HG03558 (cell line): ENCODE data around the gene IGSF21.

Experiments used
- ATAC-seq: cut with Tn5 transposase; IDR thresholded peaks from one replicate; pipeline ENCODE4 v1.9.1; 2021; ENCODE audit warnings: moderate number of reproducible peaks; ENCODE audit not compliant: unreplicated experiment; ENCODE audit errors: extremely low read depth

The IGSF21 gene

GRCh38 chr1:18288722-18289121 is 181.1 kb downstream of the IGSF21 start:
- ATAC-seq: no peak

DNA sequence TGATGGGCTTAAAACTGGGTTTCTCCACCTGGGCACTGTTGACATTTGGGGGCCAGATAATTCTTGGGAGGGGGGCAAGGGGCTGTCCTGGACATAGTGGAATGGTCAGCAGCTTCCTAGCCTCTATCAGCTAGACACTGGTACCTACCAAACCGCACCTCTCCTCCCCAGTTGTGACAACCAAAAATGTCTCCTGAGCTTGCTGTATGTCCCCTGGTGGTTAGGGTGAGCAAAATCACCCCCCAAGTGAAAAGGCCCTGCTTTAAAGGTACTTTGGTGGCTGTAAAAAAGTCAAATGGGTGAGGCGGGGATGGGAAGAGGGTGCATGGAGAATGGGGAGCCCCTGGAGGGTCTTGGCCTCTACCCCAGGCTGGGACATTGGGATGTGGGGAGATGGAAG is 182.0 kb downstream of the IGSF21 start:
- ATAC-seq: no peak

DNA sequence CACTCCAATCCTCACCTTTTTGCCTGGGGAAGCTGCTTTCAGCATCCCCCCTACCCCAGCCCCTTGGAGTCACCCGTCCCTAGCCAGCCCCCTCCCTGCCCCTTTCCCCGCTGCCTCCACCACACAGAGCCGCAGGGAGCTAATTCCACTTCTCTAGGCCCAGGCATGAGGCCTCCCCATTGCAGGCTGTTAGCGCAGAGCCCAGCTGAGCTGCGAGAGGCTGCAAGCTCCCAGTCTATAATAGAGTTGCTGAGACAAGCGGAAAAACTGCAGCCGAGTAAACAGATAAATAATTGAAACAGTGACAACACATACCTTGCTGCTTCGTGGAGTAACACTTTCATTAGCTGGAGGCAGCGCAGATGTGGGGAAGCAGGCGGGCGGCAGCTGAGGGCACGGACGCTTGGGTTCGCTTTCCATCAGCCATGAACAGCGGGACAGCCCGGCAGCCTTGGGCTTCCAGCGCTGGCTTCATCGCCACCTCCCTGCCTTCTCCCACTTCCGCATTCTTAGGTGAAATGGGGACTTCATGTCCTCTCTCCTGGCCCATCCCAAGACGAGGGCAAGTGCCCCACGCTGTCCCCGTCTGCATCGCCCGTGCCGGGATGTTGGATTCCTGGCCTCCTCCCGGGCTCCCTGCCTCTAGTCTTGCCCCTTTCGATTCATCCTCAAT is 183.3 kb downstream of the IGSF21 start:
- no peak for ATAC-seq

DNA sequence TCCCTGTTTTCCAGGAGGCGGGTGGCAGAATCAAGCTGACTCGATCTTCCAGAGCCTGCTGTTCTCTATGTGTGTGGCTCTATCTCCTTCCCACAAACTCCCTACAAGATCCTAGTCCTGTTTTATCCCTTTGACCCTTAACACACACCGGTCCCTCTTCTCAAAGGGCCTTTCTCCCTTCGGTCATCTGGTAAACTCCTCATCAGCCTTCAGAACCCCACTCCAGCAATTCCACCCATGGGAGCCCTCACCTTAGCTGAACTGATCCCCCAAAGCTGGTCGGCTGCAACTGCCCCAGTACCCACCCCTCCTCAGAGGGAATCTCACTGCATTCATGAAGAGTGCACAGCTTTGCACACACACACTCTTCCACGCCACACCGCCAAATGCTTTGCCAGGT is 184.9 kb downstream of the IGSF21 start:
- no peak for ATAC-seq

DNA sequence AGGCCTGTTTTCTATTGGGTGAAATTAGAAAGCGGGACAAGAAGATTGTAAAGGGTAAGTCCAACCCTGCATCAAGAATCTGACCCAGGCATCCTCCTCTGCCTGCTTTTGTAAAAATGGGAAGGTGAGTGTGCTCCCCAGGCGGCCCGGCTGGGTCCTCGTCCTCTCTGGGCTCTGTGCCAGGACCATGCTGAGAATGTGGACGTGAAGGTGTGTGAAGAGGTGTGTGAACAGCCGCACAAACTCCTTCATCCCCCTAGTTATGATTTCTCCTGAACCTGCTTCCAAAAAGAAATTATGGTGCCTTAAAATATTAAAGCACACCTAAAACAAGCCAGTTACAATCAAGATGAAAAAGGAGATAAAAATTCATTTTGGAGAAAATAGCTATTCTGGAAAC is 185.7 kb downstream of the IGSF21 start:
- no peak for ATAC-seq

DNA sequence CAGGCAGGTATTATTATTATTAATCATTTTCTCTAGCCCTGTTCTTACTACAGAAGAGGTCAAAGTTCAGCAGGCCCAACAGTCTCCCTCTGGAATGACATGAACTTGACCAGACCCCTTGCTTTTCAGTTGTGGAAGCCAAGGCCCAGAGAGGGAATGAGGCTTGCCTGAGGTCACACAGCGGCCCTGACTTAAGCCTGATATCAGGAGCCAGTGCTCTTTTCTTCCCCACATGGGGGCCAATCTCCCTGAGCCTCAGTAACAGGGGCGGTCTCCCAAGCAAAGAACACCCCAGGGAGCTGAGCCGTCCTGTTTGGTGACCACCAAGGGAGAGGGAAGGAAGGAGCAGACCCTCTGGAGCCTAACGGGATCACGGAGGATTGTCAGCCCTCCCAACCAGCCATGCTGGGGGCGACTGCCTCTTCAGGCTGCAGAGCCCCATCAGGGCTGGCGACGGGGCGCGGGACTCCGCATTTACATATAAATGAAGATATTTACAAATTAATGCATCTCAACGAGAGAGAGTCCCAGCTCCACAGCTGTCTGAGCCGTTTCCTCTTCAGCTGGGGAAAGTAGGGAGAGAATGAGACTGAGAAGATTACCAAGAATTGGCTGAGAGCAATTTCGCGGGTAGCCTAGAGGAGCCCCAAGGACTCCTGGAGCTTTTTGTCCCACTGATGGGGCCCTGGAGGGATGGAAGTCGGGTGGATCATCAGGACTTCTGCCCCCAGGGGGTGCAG is 187.0 kb downstream of the IGSF21 start:
- ATAC-seq: no peak

GRCh38 chr1:18297896-18298648 is 190.5 kb downstream of the IGSF21 start:
- no peak for ATAC-seq

DNA sequence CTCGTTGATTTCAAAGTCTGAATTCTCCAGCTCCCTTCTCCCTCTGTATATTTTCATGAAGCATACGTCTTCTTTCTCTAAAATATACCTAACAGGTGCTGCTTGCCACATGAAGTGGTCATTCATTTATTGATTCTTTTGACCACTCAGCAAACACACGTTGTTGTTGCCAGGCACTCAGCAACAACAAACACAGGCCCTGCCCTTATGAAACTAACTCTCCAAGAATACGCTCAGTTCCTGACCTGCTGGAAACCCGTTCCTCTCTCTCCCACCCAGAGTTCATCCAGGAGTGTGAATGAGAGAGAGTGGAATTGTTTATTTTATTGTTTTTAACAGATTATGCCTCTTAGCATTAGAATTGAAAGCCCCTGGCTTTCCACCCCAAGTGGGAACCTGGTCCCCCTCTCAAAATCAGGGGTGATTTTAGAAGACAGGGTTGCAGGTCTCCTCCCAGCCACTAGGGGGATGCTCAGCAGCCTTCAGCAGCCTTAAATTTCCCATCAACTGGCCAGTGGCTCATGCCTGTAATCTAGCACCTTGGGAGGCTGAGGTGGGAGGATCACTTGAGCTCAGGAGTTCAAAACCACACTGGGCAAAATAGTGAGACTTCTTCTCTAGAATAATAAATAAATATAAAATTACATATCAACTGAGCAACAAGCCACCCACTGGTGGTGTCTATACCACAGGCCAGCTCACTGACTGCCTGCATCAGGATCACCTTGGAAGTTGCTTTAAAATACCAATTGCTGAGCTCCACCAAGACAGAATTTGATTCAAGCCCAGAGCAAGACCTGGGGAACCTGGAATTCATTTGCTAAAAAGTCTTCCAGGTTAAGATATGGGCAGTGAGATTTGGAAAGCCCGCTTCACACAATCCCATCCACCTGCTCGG is 192.1 kb downstream of the IGSF21 start:
- no peak for ATAC-seq

GRCh38 chr1:18300376-18300775 is 192.8 kb downstream of the IGSF21 start:
- ATAC-seq: no peak

DNA sequence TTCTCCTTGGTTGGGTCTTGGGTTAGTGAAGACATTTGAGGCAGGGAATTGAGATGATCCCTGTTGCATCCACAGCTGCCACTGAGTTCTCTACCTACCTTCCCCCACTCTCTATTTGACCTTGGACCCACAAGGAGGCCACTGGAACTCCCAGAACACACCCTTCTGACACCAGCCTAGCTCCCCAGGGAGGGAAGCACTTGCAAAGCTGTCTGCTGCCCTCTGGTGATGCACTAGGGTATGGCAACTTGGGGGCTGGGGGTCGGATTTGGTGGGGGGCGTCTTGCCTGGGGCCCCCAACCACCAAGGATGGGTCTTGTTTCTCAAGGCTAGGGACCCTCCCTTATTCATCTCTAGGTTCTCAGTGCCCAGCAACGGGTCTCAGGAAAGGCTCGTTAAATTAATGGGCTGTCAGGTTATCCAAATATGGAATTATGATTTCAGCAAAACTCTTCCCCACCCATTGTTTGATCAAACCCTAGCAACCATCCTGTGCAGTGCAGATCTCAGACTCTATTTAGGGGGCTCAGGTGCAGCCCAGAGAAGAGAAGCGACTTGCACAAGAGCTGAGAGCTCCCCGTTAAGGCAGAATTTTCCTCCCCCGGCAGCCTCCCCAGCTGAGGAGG is 195.3 kb downstream of the IGSF21 start:
- no peak for ATAC-seq

GRCh38 chr1:18304151-18304869 is 196.7 kb downstream of the IGSF21 start:
- ATAC-seq: no peak

- ATAC-seq: no peak
Observed at GRCh38 chr1:18305182-18305795, 197.7 kb downstream of the IGSF21 start.

GRCh38 chr1:18307329-18307898 is 199.8 kb downstream of the IGSF21 start:
- ATAC-seq: no peak

GRCh38 chr1:18309552-18310155 is 202.1 kb downstream of the IGSF21 start:
- no peak for ATAC-seq

DNA sequence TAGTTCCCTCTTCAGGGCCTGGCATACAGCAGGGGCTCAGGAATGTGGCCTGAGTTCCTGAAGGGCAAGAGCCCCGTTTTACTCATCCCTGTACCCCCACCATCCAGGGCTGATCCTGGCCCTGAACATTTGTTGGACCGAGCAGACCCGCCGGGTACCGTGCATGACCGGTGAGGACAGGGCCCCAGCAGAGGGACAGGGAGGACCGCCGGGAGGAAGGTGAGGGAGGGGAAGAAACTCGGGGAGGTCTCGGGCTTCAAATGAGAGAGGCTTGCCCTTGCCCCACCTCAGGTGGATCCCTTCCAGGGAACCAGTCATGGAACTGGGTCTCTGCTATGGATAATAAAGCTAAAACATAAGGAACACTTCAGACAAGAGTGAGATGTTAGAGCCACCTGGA is 205.4 kb downstream of the IGSF21 start:
- ATAC-seq: no peak

- no peak for ATAC-seq
Observed at GRCh38 chr1:18313523-18313922, 205.9 kb downstream of the IGSF21 start.

DNA sequence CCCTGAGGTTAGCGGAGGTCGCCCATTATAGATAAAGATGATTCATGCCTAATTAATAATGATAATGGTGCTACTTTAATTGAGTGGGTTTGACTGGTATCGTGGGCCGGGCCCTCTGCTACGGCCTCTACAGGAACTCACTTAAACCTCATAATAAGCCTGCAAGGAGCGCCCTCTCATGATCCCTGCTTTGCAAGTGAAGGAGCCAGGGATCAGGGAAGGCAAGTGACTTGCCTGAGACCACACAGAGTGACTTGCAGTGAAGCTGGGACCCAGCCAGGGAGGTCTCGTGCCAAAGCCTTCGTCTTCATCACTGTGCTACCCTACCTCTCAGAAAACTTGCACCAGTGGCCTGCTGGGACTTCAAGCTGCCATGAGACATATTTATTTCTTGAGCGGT is 206.8 kb downstream of the IGSF21 start:
- no peak for ATAC-seq

- no peak for ATAC-seq
Observed at GRCh38 chr1:18315449-18315848, 207.9 kb downstream of the IGSF21 start.
